Activated CD4-positive, alpha-beta memory T cell treated with anti-CD3 and anti-CD28 coated beads, Interleukin-2, amount 10 ng/mL, durations not matched to agents 7 days and 5 days (primary cell): ENCODE data around the gene KRTAP9-3. TPM values are rescaled to one million over a fixed set of nuclear protein-coding genes. Genes with fewer than 3 reads are reported as not detected.
"Not testable (repeated sequence)": the region's sequence is repeated elsewhere in the genome, so short reads cannot be mapped to it uniquely, and the experiment has no call there.

Source experiments
- CTCF ChIA-PET: fragments of 350-600 bp; sonication (Branson Sonifier 250); formaldehyde crosslinking; loops from one replicate; lab custom pipeline; 2021; ENCODE audit warnings: antibody characterized with exemption, inconsistent platforms; lab: Charles Lee
- POLR2A ChIA-PET: fragments of 350-600 bp; sonication (Branson Sonifier 250); formaldehyde crosslinking; loops from one replicate; lab custom pipeline; 2021; ENCODE audit warnings: antibody characterized with exemption; lab: Charles Lee
- DNase-seq: peaks from one replicate; pipeline ENCODE4 v3.0.0-alpha.2; 2020
- H3K27ac Mint-ChIP-seq: one replicate; pipeline ENCODE4 v1.8.0; 2021; ENCODE audit warnings: mild to moderate bottlenecking, mixed read lengths
- H3K27me3 Mint-ChIP-seq: one replicate; pipeline ENCODE4 v1.8.0; 2021; ENCODE audit warnings: mixed read lengths
- H3K36me3 Mint-ChIP-seq: one replicate; pipeline ENCODE4 v1.8.0; 2021; ENCODE audit warnings: low read depth, mixed read lengths
- H3K4me1 Mint-ChIP-seq: one replicate; pipeline ENCODE4 v1.8.0; 2021; ENCODE audit warnings: mixed read lengths
- H3K4me3 Mint-ChIP-seq: one replicate; pipeline ENCODE4 v1.8.0; 2021; ENCODE audit warnings: mild to moderate bottlenecking, mixed read lengths
- H3K9me3 Mint-ChIP-seq: one replicate; pipeline ENCODE4 v1.8.0; 2021; ENCODE audit warnings: mixed read lengths
- total RNA-seq, 2 experiments: library from RNA; stranded (reverse); gene quantifications; one replicate each; pipeline ENCODE4 v1.2.3, GENCODE V29; 2021

KRTAP9-3 gene
- total RNA-seq, 2 experiments from 2014 or later = not detected

DNA sequence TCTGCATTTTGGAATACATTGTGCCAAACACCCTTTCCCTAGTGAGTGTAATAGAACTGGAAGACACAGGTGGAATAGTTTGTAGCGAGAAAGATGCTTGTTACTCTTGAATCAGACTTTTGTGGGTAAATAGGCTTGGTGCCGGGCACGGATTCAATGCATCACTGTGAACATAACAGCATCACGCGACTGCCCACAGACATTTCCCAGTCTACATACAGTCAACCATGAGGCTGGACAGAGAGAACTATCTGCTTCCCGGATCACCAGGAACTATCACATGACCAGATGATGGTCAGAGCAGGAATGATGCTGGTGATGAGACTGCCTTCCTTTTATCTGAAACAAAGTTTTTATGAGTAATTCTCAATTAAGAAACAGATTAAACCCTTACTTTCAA lies 6.2 kb upstream of the KRTAP9-3 start:
- peaks cover 10% of the 10 kb centered on the region for H3K27me3 Mint-ChIP-seq
- H3K27ac Mint-ChIP-seq = no peak overlapping the region
- H3K36me3 Mint-ChIP-seq = no peaks in the 10 kb centered on the region
- ChIA-PET CTCF (no interaction called here), POLR2A (no interaction called here)
- DNase-seq = no peak
- H3K4me3 Mint-ChIP-seq = no peak overlapping the region
- H3K4me1 Mint-ChIP-seq = no peaks in the 10 kb centered on the region
- no peaks in the 10 kb centered on the region for H3K9me3 Mint-ChIP-seq

DNA sequence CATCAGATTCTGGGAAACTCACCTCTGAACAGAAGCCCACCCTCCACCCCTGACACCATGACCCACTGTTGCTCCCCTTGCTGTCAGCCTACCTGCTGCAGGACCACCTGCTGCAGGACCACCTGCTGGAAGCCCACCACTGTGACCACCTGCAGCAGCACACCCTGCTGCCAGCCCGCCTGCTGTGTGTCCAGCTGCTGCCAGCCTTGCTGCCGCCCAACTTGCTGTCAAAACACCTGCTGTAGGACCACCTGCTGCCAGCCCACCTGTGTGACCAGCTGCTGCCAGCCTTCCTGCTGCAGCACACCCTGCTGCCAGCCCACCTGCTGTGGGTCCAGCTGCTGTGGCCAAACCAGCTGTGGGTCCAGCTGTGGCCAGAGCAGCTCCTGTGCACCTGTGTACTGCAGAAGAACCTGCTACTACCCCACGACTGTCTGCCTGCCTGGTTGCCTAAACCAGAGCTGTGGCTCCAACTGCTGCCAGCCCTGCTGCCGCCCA lies 5.6 kb upstream of the KRTAP9-3 start, which contains the start of gene KRTAP9-2:
TSS of gene KRTAP9-2 (plus strand) at position 51 of the 498 bp plus-strand sequence. CDS start at position 58, 7 bp downstream.
- H3K4me1 Mint-ChIP-seq, H3K27ac Mint-ChIP-seq, DNase-seq, CTCF ChIA-PET, H3K4me3 Mint-ChIP-seq, H3K27me3 Mint-ChIP-seq, POLR2A ChIA-PET, H3K36me3 Mint-ChIP-seq, H3K9me3 Mint-ChIP-seq: not testable (repeated sequence)

DNA sequence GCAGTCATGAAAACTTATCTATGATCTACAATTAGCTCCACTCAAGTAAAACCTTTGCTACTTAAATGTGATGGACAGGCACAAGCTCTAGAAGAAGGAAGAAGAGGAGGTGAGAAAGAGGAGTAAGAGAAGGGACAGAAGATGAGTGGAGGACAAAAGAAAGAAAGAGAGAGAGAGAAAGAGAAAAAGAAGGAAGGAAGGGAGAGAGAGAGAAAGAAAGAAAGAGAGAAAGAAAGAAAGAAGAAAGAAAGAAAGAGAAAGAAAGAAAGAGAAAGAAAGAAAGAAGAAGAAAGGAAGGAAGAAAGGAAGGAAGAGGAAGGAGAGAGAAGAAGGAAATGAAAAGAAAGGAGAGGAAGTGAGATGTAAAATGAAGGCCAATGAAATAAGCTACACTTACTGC lies 2.2 kb upstream of the KRTAP9-3 start:
- Mint-ChIP-seq H3K4me1 (no peaks in the 10 kb centered on the region), H3K27me3 (peaks cover 15% of the 10 kb centered on the region), H3K9me3 (no peaks in the 10 kb centered on the region), H3K27ac (no peak overlapping the region), H3K4me3 (no peak overlapping the region), H3K36me3 (no peaks in the 10 kb centered on the region)
- no peak for DNase-seq
- POLR2A ChIA-PET = no interaction called here
- CTCF ChIA-PET = no interaction called here

DNA sequence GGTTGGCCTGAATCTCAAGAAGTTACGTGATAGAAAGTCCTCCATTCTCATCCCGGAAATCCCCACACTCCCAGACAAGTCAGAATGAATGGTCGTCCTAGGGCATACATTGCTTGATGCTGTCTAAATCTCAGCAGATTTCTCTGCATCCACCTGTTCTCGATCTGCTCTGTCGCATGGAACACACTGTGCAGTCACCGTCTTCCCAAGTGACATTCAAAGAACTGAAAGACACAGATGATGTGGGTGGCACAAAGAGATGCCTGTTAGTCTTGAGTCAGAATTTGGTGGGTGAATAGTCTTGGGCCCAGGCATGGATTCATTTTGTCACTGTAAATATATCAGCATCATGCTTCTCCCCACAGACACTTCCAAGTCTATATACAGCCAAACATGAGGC lies 518 bp upstream of the KRTAP9-3 start:
- Mint-ChIP-seq H3K36me3 (no peaks in the 10 kb centered on the region), H3K4me1 (no peaks in the 10 kb centered on the region), H3K9me3 (no peaks in the 10 kb centered on the region), H3K27ac (no peak overlapping the region), H3K4me3 (no peak overlapping the region), H3K27me3 (peaks cover 20% of the 10 kb centered on the region)
- CTCF ChIA-PET = no interaction called here
- POLR2A ChIA-PET = no interaction called here
- no peak for DNase-seq

DNA sequence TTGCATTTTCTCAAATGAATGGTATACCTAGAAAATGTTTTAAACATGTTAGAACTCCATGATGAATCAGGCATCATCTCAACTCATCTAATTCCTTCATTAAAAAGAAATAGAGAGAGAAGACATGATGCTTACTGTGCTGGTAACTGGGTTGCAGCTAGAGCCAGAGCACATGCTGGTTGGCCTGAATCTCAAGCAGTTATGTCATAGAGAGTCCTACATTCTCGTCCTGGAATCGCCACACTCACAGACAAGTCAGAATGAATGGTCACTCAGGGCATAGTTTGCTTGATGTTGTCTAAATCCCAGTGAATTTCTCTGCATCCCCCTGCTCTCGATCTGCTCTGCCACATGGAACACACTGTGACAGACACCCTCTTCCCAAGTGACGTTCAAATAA lies 4.9 kb downstream of the KRTAP9-3 start:
- H3K4me1 Mint-ChIP-seq, CTCF ChIA-PET, H3K4me3 Mint-ChIP-seq, H3K36me3 Mint-ChIP-seq, DNase-seq, POLR2A ChIA-PET, H3K9me3 Mint-ChIP-seq, H3K27ac Mint-ChIP-seq: not testable (repeated sequence)
- H3K27me3 Mint-ChIP-seq = peaks cover 17% of the 10 kb centered on the region

DNA sequence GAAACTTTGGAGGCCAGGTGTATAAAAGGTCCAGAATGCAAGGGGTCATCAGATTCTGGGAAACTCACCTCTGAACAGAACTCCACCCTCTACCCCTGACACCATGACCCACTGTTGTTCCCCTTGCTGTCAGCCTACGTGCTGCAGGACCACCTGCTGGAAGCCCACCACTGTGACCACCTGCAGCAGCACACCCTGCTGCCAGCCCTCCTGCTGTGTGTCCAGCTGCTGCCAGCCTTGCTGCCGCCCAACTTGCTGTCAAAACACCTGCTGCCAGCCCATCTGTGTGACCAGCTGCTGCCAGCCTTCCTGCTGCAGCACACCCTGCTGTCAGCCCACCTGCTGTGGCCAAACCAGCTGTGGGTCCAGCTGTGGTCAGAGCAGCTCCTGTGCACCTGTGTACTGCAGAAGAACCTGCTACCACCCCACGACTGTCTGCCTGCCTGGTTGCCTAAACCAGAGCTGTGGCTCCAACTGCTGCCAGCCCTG lies 5.7 kb downstream of the KRTAP9-3 start, which contains the start of gene KRTAP9-8:
TSS of gene KRTAP9-8 (plus strand) at position 51 of the 489 bp plus-strand sequence. CDS start at position 104, 53 bp downstream.
- H3K27ac Mint-ChIP-seq, H3K4me1 Mint-ChIP-seq, POLR2A ChIA-PET, H3K4me3 Mint-ChIP-seq, H3K9me3 Mint-ChIP-seq, CTCF ChIA-PET, H3K36me3 Mint-ChIP-seq, DNase-seq: not testable (repeated sequence)
- peaks cover 16% of the 10 kb centered on the region for H3K27me3 Mint-ChIP-seq

DNA sequence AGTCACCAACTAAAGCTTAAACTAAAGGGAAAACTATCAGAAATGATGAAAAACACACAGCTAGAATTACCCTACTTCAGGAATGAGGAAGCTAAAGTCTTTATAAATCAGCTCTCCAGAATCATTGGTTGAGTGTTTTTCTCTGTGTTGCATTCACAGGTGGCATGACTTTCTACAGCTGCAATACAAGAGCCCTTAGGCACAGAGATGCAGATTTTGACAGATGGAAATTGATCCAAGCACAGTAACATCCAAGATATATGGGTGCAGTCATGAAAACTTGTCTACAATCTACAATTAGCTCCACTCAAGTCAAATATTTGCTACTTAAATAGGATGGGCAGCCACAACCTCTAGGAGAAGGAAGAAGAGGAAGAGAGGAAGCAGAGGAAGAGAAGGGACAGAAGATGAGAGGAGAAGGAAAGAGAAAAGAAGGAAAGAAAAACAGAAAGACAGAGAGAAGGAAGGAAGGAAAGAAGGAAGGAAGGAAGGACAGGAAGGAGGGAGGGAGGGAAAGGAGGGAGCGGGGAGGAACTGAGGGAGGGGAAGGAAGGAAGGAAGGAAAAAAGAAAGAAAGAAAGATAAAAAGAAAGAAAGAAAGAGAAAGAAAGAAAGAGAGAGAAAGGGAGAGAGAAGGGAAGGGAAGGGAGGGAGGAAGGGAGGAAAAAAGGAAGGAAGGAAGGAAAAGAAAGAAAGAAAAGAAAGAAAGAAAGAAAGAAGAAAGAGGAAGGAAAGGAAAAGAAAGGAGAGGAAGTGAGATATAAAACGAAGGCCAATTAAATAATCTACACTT lies 14.9 kb downstream of the KRTAP9-3 start:
- H3K4me3 Mint-ChIP-seq, H3K27ac Mint-ChIP-seq: not testable (repeated sequence)
- CTCF ChIA-PET = interaction anchor here (0.6 kb wide), 1 partner anchor 74 kb away, joined by 3 read pairs; no protein-coding TSS in a partner anchor

DNA sequence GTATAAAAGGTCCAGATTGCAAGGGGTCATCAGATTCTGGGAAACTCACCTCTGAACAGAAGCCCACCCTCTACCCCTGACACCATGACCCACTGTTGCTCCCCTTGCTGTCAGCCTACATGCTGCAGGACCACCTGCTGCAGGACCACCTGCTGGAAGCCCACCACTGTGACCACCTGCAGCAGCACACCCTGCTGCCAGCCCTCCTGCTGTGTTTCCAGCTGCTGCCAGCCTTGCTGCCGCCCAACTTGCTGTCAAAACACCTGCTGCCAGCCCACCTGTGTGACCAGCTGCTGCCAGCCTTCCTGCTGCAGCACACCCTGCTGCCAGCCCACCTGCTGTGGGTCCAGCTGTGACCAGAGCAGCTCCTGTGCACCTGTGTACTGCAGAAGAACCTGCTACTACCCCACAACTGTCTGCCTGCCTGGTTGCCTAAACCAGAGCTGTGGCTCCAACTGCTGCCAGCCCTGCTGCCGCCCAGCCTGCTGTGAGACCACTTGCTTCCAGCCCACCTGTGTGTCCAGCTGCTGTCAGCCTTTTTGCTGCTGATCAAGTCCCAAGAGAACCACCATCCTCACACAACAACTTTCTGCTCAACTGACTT lies 17.5 kb downstream of the KRTAP9-3 start, which contains the start of gene KRTAP9-4:
TSS of gene KRTAP9-4 (plus strand) at position 51 of the 604 bp plus-strand sequence. CDS start at position 85, 34 bp downstream.
- H3K9me3 Mint-ChIP-seq, POLR2A ChIA-PET, H3K36me3 Mint-ChIP-seq, CTCF ChIA-PET, DNase-seq, H3K27ac Mint-ChIP-seq, H3K4me3 Mint-ChIP-seq, H3K4me1 Mint-ChIP-seq: not testable (repeated sequence)
- peaks cover 25% of the 10 kb centered on the region for H3K27me3 Mint-ChIP-seq

More for the DNA sequence above, 14.9 kb downstream of the KRTAP9-3 start:
- H3K4me1 Mint-ChIP-seq, H3K9me3 Mint-ChIP-seq, DNase-seq, POLR2A ChIA-PET, H3K36me3 Mint-ChIP-seq: not testable (repeated sequence)
- H3K27me3 Mint-ChIP-seq = peaks cover 19% of the 10 kb centered on the region

DNA sequence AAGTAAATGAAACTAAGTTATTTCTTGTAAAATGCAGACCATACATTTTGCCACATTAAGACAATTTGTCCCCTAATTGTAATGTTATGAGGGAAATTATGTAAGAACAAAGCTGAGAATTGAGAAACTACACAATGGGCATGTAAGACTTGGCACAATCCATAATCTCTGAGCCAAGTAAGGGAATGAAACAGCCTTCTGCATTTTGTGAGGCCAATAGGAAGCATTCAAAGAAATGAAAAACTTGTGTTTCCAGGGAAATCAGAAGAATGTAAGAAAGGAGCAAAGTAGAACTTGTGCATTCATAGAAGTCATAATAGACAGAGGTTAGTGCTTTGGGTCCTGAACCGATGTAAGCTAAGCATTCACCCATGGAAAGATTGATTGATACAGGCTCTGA lies 19.0 kb downstream of the KRTAP9-3 start:
- Mint-ChIP-seq H3K9me3 (no peaks in the 10 kb centered on the region), H3K4me3 (no peak overlapping the region), H3K27me3 (peaks cover 25% of the 10 kb centered on the region), H3K27ac (no peak overlapping the region), H3K36me3 (no peaks in the 10 kb centered on the region), H3K4me1 (no peaks in the 10 kb centered on the region)
- CTCF ChIA-PET = no interaction called here
- DNase-seq = no peak
- POLR2A ChIA-PET = no interaction called here

DNA sequence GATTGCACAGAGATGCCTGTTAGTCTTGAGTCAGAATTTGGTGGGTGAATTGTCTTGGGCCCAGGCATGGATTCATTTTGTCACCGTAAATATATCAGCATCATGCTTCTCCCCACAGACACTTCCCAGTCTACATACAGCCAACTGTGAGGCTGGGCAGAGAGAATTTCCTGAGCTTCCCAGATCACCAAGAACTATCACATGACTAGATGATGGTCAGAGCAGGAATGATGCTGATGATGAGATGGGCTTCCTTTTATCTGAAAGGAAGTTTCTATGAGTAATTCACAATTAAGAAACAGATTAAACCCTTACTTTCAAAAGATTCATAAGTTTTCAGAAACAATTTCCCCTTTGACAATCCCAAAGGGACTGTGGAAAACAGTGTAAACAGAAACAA lies 22.6 kb downstream of the KRTAP9-3 start:
- no peak for DNase-seq
- ChIA-PET POLR2A (no interaction called here), CTCF (no interaction called here)
- peaks cover 36% of the 10 kb centered on the region for H3K27me3 Mint-ChIP-seq
- H3K4me1 Mint-ChIP-seq = no peaks in the 10 kb centered on the region
- H3K36me3 Mint-ChIP-seq = no peaks in the 10 kb centered on the region
- no peak overlapping the region for H3K4me3 Mint-ChIP-seq
- H3K9me3 Mint-ChIP-seq = no peaks in the 10 kb centered on the region
- H3K27ac Mint-ChIP-seq = no peak overlapping the region

DNA sequence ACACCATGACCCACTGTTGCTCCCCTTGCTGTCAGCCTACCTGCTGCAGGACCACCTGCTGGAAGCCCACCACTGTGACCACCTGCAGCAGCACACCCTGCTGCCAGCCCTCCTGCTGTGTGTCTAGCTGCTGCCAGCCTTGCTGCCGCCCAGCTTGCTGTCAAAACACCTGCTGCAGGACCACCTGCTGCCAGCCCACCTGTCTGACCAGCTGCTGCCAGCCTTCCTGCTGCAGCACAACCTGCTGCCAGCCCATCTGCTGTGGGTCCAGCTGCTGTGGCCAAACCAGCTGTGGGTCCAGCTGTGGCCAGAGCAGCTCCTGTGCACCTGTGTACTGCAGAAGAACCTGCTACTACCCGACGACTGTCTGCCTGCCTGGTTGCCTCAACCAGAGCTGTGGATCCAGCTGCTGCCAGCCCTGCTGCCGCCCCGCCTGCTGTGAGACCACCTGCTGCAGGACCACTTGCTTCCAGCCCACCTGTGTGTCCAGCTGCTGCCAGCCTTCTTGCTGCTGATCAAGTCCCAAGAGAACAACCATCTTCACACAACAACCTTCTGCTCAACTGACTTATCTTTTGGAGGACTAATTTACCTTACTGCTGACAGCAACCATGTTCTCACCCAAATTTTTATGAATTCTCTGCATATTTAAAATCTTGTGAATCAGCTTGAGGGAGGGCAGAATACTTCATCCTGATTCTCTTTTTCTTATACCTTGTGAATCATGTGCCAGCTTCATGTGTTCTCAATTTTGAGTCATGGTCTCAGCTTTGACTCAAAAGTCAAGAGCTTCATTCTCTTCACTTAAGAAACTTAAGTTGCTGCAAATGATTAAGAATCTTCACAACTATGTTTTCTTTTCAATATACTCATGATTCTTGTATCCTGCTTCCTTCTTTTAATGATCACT lies 23.4 kb downstream of the KRTAP9-3 start, which contains the start of gene KRTAP9-9:
TSS of gene KRTAP9-9 (plus strand) at position 4 of the 910 bp plus-strand sequence.
- H3K4me1 Mint-ChIP-seq, POLR2A ChIA-PET, H3K9me3 Mint-ChIP-seq, H3K36me3 Mint-ChIP-seq, DNase-seq, H3K4me3 Mint-ChIP-seq, CTCF ChIA-PET, H3K27ac Mint-ChIP-seq: not testable (repeated sequence)
- H3K27me3 Mint-ChIP-seq = peaks cover 35% of the 10 kb centered on the region

DNA sequence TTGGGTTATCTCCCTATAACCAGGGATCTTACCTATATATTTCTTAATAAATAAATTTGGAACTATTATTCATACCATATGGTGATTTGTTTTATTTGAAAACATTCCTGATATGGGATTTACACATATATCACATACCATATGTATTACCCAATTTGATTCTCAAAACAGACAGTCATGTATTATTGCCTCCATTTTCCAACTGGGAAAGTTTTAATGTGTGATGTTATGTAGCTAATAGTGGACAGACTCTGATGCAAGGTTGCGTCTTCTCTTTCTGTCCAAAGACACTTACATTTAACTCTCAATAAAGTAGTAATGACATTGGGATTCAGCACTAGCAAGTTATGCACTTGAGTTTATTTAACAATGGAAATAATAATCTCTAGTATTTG lies 24.0 kb downstream of the KRTAP9-3 start:
- H3K36me3 Mint-ChIP-seq = no peaks in the 10 kb centered on the region
- H3K9me3 Mint-ChIP-seq = peaks cover 4% of the 10 kb centered on the region
- POLR2A ChIA-PET = no interaction called here
- no peaks in the 10 kb centered on the region for H3K4me1 Mint-ChIP-seq
- H3K27ac Mint-ChIP-seq = no peak overlapping the region
- no peak for DNase-seq
- CTCF ChIA-PET = no interaction called here
- peaks cover 40% of the 10 kb centered on the region for H3K27me3 Mint-ChIP-seq
- no peak overlapping the region for H3K4me3 Mint-ChIP-seq
